Retinal pigment epithelial cell (primary cell): Measurements from ENCODE around the gene P4HB.

Source experiments
- DNase-seq: peaks from one replicate; pipeline ENCODE4 v3.0.0-alpha.2; 2010; ENCODE audit warnings: low read depth
- H3K4me3 ChIP-seq: 2 replicates; pipeline ENCODE4 v1.5.1; 2011; ENCODE audit warnings: mild to moderate bottlenecking, low read length, control low read depth, moderate library complexity
- CTCF ChIP-seq: conservative IDR thresholded peaks from 2 replicates; pipeline ENCODE4 v1.5.1; 2011; ENCODE audit warnings: low read depth, low read length, control low read depth, inconsistent platforms

Gene P4HB

DNA sequence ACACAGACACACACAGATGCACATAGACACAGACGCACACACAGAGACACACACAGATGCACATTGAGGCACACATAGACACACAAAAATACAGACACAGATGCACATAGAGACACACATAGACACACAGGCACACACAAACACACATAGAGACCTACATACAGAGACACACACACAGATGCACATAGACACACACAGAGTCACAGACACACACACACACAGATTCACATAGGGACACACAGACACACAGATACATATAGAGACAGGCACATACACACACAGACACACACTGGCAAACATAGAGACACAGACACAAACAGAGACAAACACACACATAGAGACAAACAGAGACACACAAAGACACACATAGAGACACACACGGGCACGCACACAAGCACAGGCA, 66.3 kb downstream of the P4HB start:
- H3K4me3 ChIP-seq, result no peak overlapping the region
- no peak for TF ChIP-seq CTCF
- no peak for DNase-seq
